HG02981 (cell line): ENCODE measurements around the gene CTNNA2.

Experiments
- ATAC-seq: cut with Tn5 transposase; IDR thresholded peaks from one replicate; pipeline ENCODE4 v1.9.1; 2021; ENCODE audit warnings: mild to moderate bottlenecking, moderate library complexity; ENCODE audit not compliant: unreplicated experiment

Gene CTNNA2

GRCh38 chr2:80348953-80349352, 836.1 kb downstream of the CTNNA2 start:
- ATAC-seq = no peak

- no peak for ATAC-seq
Measured at GRCh38 chr2:80351231-80351630, 838.4 kb downstream of the CTNNA2 start.

GRCh38 chr2:80354858-80355257, 842.0 kb downstream of the CTNNA2 start:
- ATAC-seq = no peak

- ATAC-seq = no peak
Measured at GRCh38 chr2:80361904-80362303, 849.1 kb downstream of the CTNNA2 start.

GRCh38 chr2:80363330-80363729, 850.5 kb downstream of the CTNNA2 start:
- no peak for ATAC-seq

GRCh38 chr2:80363791-80364349, 851.0 kb downstream of the CTNNA2 start:
- ATAC-seq = no peak

GRCh38 chr2:80364524-80365212, 851.8 kb downstream of the CTNNA2 start:
- ATAC-seq = no peak

GRCh38 chr2:80365762-80366161, 852.9 kb downstream of the CTNNA2 start:
- no peak for ATAC-seq

- no peak for ATAC-seq
Measured at GRCh38 chr2:80370375-80371009, 857.6 kb downstream of the CTNNA2 start.

GRCh38 chr2:80374105-80374504, 861.3 kb downstream of the CTNNA2 start:
- ATAC-seq = no peak

- ATAC-seq = no peak
Measured at GRCh38 chr2:80377071-80377470, 864.2 kb downstream of the CTNNA2 start.

GRCh38 chr2:80380736-80381135, 867.9 kb downstream of the CTNNA2 start:
- ATAC-seq = no peak

- ATAC-seq = no peak
Measured at GRCh38 chr2:80381666-80382065, 868.8 kb downstream of the CTNNA2 start.

- ATAC-seq = no peak
Measured at GRCh38 chr2:80392441-80392840, 879.6 kb downstream of the CTNNA2 start.

- no peak for ATAC-seq
Measured at GRCh38 chr2:80393991-80394390, 881.1 kb downstream of the CTNNA2 start.

GRCh38 chr2:80395251-80395650, 882.4 kb downstream of the CTNNA2 start:
- no peak for ATAC-seq

- ATAC-seq = no peak
Measured at GRCh38 chr2:80396276-80396675, 883.4 kb downstream of the CTNNA2 start.

GRCh38 chr2:80403081-80403480, 890.2 kb downstream of the CTNNA2 start:
- no peak for ATAC-seq

- no peak for ATAC-seq
Measured at GRCh38 chr2:80407377-80407776, 894.5 kb downstream of the CTNNA2 start.

- no peak for ATAC-seq
Measured at GRCh38 chr2:80410346-80410745, 897.5 kb downstream of the CTNNA2 start.

GRCh38 chr2:80413136-80413535, 900.3 kb downstream of the CTNNA2 start:
- no peak for ATAC-seq

GRCh38 chr2:80417737-80418136, 904.9 kb downstream of the CTNNA2 start:
- ATAC-seq = no peak
